ENCODE measurements around the gene WDR74. TPM values are rescaled to one million over a fixed set of nuclear protein-coding genes. Genes with fewer than 3 reads are reported as not detected.
A peak's percentile ranks its signal among the peaks of the same experiment; 100 is the strongest.

WDR74 gene
- total and polyA plus RNA-seq, 2 of the 13 experiments (the other 11 are each of a cell fraction or from before 2014, with no cell fraction given), result 77.0 to 83.3 TPM

- TF ChIP-seq JARID2 (CRISPR knock-in tag; IDR thresholded peaks at IDR 0.05; ENCODE audit: insufficient replicate concordance), result peak; percentile 29
- peak; percentile 92; the same call in 1 of the 2 replicates for TF ChIP-seq POGK (CRISPR knock-in tag; conservative IDR thresholded peaks at IDR 0.05)
- TF ChIP-seq POLR2A (IDR thresholded peaks at IDR 0.05; ENCODE audit: insufficient read depth in 1 of 2, low read depth in 2 of 2, low read length in 2 of 2), result peak; percentile 91 to 98
- TF ChIP-seq MAF1 (CRISPR knock-in tag; IDR thresholded peaks at IDR 0.05; ENCODE audit: borderline replicate concordance), result peak; percentile 69
- peak; percentile 58 for TF ChIP-seq BCL3 (CRISPR knock-in tag; IDR thresholded peaks at IDR 0.05)
- peak; percentile 89; the same call in 1 of the 2 replicates for TF ChIP-seq MYC (CRISPR knock-in tag; IDR thresholded peaks at IDR 0.05; ENCODE audit: borderline replicate concordance)
- peak; percentile 95 for TF ChIP-seq SSRP1 (CRISPR knock-in tag; IDR thresholded peaks at IDR 0.05)
- TF ChIP-seq EP300 (IDR thresholded peaks at IDR 0.05; ENCODE audit: low read depth in 2 of 2, low read length in 2 of 2), result no peak; a peak in 1 of 4 replicates
- TF ChIP-seq EP300 (CRISPR knock-in tag; IDR thresholded peaks at IDR 0.05; ENCODE audit: borderline replicate concordance), result 0 out of 2 replicates have a peak, but pooled peaks have one; percentile 21
- TF ChIP-seq ZNF850 (CRISPR knock-in tag; conservative IDR thresholded peaks at IDR 0.05), result no peak
- TF ChIP-seq NFKB2 (CRISPR knock-in tag; IDR thresholded peaks at IDR 0.05; ENCODE audit: borderline replicate concordance), result peak; percentile 88; the same call in 1 of the 2 replicates
- TF ChIP-seq MYNN (CRISPR knock-in tag; IDR thresholded peaks at IDR 0.05; ENCODE audit: low read depth), result peak; percentile 88; the same call in 1 of the 2 replicates
- TF ChIP-seq ZBTB21 (CRISPR knock-in tag; IDR thresholded peaks at IDR 0.05), result 0 out of 2 replicates have a peak, but pooled peaks have one; percentile 17
- no peak; the same call in 1 of the 2 replicates for TF ChIP-seq MTF1 (CRISPR knock-in tag; IDR thresholded peaks at IDR 0.05)
- TF ChIP-seq TAF1 (CRISPR knock-in tag; IDR thresholded peaks at IDR 0.05), result peak; percentile 95
- TF ChIP-seq GPN1 (CRISPR knock-in tag; IDR thresholded peaks at IDR 0.05; ENCODE audit: borderline replicate concordance), result 0 out of 2 replicates have a peak, but pooled peaks have one; percentile 21
- peak; percentile 57 for TF ChIP-seq ZNF232 (CRISPR knock-in tag; IDR thresholded peaks at IDR 0.05; ENCODE audit: borderline replicate concordance)
- TF ChIP-seq HNF1A (IDR thresholded peaks at IDR 0.05; ENCODE audit: low read depth), result no peak
- TF ChIP-seq HNF1A (CRISPR knock-in tag; IDR thresholded peaks at IDR 0.05; ENCODE audit: borderline replicate concordance), result peak; percentile 83; the same call in 1 of the 2 replicates
- TF ChIP-seq GFI1 (CRISPR knock-in tag; IDR thresholded peaks at IDR 0.05; ENCODE audit: borderline replicate concordance), result no peak; the same call in 1 of the 2 replicates
Observed at GRCh38 chr11:62787005-62787759, 52.2 kb downstream of the WDR74 start, which contains the start of gene TMEM179B (continued).

Measured in HepG2 (cell line).